Transverse colon (tissue), 4 donors: ENCODE measurements around the gene TTC28.
"Not testable (repeated sequence)": the region's sequence is repeated elsewhere in the genome, so short reads cannot be mapped to it uniquely, and the experiment has no call there.

Experiments
- CTCF ChIP-seq, 5 experiments: fragments of 200-600 bp in 3 of 5; fragments of 450-650 bp in 2 of 5; sonication (generic) in 3 of 5; IDR thresholded peaks; 1 replicate in 2 of 5; 2 replicates in 3 of 5; pipeline ENCODE4 v1.5.1; 2016 to 2017; ENCODE audit warnings: antibody characterized with exemption in 5 of 5, inconsistent platforms in 3 of 5, mild to moderate bottlenecking in 2 of 5, moderate library complexity in 1 of 5
- POLR2AphosphoS5 ChIP-seq, 3 donors: sonication (generic); formaldehyde crosslinking; IDR thresholded peaks; one replicate each; pipeline ENCODE4 v1.6.1; 2016; ENCODE audit warnings: antibody characterized with exemption in 3 of 3

DNA sequence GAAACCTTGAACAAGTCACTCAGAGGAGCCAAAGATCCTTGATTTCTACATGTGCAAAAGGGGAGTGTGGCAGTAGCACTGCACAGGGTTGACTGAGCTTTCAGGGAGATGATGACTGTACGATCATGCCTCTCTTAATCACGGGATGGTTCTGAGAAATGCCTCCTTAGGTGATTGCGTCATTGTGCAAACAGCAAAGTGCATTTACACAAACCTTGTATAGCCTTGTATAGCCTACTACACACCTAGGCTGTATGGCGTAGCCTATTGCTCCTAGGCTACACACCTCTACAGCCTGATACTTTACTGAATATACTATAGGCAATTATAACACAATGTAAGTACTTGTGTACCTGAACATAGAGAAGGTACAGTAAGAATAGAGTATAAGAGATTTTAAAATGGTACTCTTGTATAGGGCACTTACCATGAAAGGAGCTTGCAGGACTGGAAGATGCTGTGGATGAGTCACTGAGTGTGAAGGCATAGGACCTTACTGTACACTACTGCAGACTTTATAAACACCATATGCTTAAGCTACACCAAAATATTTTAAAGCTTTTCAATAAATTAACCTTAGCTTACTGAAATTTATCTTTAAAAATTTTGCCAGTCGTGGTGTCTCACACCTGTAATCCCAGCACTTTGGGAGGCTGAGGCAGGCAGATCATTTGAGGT, 1.3 kb upstream of the TTC28 start:
- not testable (repeated sequence) for TF ChIP-seq CTCF (IDR thresholded peaks at IDR 0.05)
- peak in 1 of 3 donors; percentile 31 for TF ChIP-seq POLR2AphosphoS5 (IDR thresholded peaks at IDR 0.05)
